Psoas muscle (tissue), 8 donors: ENCODE data around the gene RNF157. TPM values are rescaled to one million over a fixed set of nuclear protein-coding genes. Genes with fewer than 3 reads are reported as not detected.
A peak's percentile ranks its signal among the peaks of the same experiment; 100 is the strongest.

ENCODE experiments used
- ATAC-seq, 4 donors: fragments of 200-7000 bp; cut with Tn5 transposase; one replicate each; pipeline ENCODE4 v1.9.1; 2020; ENCODE audit warnings: moderate library complexity in 3 of 4, mild to moderate bottlenecking in 2 of 4
- DNase-seq, 2 donors: peaks; one replicate each; pipeline ENCODE4 v3.0.0-alpha.2; 2020
- H3K27ac ChIP-seq: fragments of 200-600 bp; one replicate; pipeline ENCODE4 v1.8.0; 2022
- H3K27me3 ChIP-seq, 3 donors: fragments of 200-600 bp in 1 of 3; one replicate each; pipeline versions ENCODE4 v1.6.1 to v1.8.0; 2013 to 2022; ENCODE audit warnings: low read length in 2 of 3, mild to moderate bottlenecking in 2 of 3, moderate library complexity in 1 of 3; ENCODE audit not compliant: insufficient read depth in 3 of 3
- H3K36me3 ChIP-seq, 2 donors: fragments of 200-600 bp in 1 of 2; one replicate each; pipeline versions ENCODE4 v1.6.1 to v1.8.0; 2013 to 2022; ENCODE audit warnings: low read depth in 1 of 2, mild to moderate bottlenecking in 1 of 2, moderate library complexity in 1 of 2; ENCODE audit not compliant: insufficient read depth in 1 of 2
- H3K4me1 ChIP-seq: fragments of 200-600 bp; one replicate; pipeline ENCODE4 v1.8.0; 2022
- H3K4me3 ChIP-seq: fragments of 200-600 bp; one replicate; pipeline ENCODE4 v1.8.0; 2022; ENCODE audit warnings: mild to moderate bottlenecking
- H3K9me3 ChIP-seq: fragments of 200-600 bp; one replicate; pipeline ENCODE4 v1.8.0; 2022
- CTCF ChIP-seq: fragments of 200-600 bp; IDR thresholded peaks from one replicate; pipeline ENCODE4 v1.8.0; 2022; ENCODE audit warnings: antibody characterized with exemption
- WGBS, 3 donors: extraction: QIAGEN DNeasy Blood & Tissue Kit; methylation state at CpG; one replicate each; pipeline versions ENCODE4 v1.1.6 to v1.1.7; 2013; 5-methylcytosine and 5-hydroxymethylcytosine counted together
- intact Hi-C, 2 donors: fragments of 100-400 bp; cut with DNase I; formaldehyde crosslinking; loops; one replicate each; pipeline versions ENCODE4 v1.11.0 to v1.14.2; 2022
- polyA plus RNA-seq, 3 donors: library from polyadenylated mRNA; stranded (reverse); fragments of 200-250 nt; gene quantifications; one replicate each; pipeline ENCODE4 v1.2.3, GENCODE V29; 2013
- total RNA-seq, 4 donors: library from RNA; stranded (reverse); fragmentation: NEBNext Ultra II Directional in 2 of 4; extraction: Animal tissue kit (Norgen Biotek cat#: 25700) in 2 of 4; gene quantifications; one replicate each; pipeline versions ENCODE4 v1.2.1 to v1.2.4, GENCODE V29; 2021 to 2023
- donor health status: healthy with polysubstance abuse.
- donor health status: DM: no; HTN: no; CAD: no; lungs with moderate emphysema.
- donor health status: Bipolar disorder and iron deficiency.
- donor health status: healthy.
- donor health status: DM: yes; HTN: yes; CAD: no.
- donor health status: DM: no; HTN: no; CAD: no.
- donor health status: DM: no; HTN: no; CAD: no.
- donor health status: DM: yes; HTN: yes; CAD: no.

Gene RNF157
- total and polyA plus RNA-seq, 7 donors, result 14.9 to 90.1 (median 69.3) TPM

GRCh38 chr17:76154936-76155845 lies 85.1 kb downstream of the RNF157 start:
- H3K4me3 ChIP-seq, result no peak overlapping the region
- no peaks in the 10 kb centered on the region for H3K9me3 ChIP-seq
- ATAC-seq (peak in 3 of 4 donors; percentile 29 to 71 (median 49)), DNase-seq (peak in 1 of 2 donors; percentile 62)
- 59 to 81% (median 66%) methylated on average over 10 of the region's 10 CpGs for WGBS, 3 donors
- no peaks in the 10 kb centered on the region for H3K27me3 ChIP-seq
- no peak for TF ChIP-seq CTCF
- H3K4me1 ChIP-seq, result peaks cover 6% of the 10 kb centered on the region
- H3K27ac ChIP-seq, result no peak overlapping the region
- intact Hi-C loops, result no loop called here
- H3K36me3 ChIP-seq, result peaks cover 0 to 77% of the 10 kb centered on the region in 2 donors

GRCh38 chr17:76154292-76154691 lies 86.0 kb downstream of the RNF157 start:
- Histone ChIP-seq H3K4me3 (no peak overlapping the region), H3K27ac (no peak overlapping the region), H3K27me3 (no peaks in the 10 kb centered on the region), H3K9me3 (no peaks in the 10 kb centered on the region), H3K4me1 (peaks cover 6% of the 10 kb centered on the region), H3K36me3 (peaks cover 0 to 68% of the 10 kb centered on the region in 2 donors)
- WGBS, 3 donors, result 84 to 91% (median 88%) methylated on average over 3 of the region's 3 CpGs
- DNase-seq, result no peak
- no peak for ATAC-seq
- no peak for TF ChIP-seq CTCF
- intact Hi-C loops, result no loop called here

- WGBS, 3 donors, result 56 to 73% (median 67%) methylated on average over 5 of the region's 5 CpGs
- DNase-seq, result no peak
- TF ChIP-seq CTCF, result peak; percentile 24
- intact Hi-C loops, result no loop called here
- peaks cover 0 to 61% of the 10 kb centered on the region in 2 donors for H3K36me3 ChIP-seq
- no peaks in the 10 kb centered on the region for H3K9me3 ChIP-seq
- H3K27me3 ChIP-seq, result no peaks in the 10 kb centered on the region
- no peak overlapping the region for H3K27ac ChIP-seq
- H3K4me3 ChIP-seq, result no peak overlapping the region
- peak in 1 of 4 donors; percentile 35 for ATAC-seq
- H3K4me1 ChIP-seq, result peaks cover 6% of the 10 kb centered on the region
Observed at GRCh38 chr17:76153640-76154039, 86.7 kb downstream of the RNF157 start.

- Histone ChIP-seq H3K4me3 (no peak overlapping the region), H3K27me3 (no peaks in the 10 kb centered on the region), H3K27ac (no peak overlapping the region), H3K9me3 (no peaks in the 10 kb centered on the region), H3K36me3 (peaks cover 0 to 57% of the 10 kb centered on the region in 2 donors), H3K4me1 (peaks cover 6% of the 10 kb centered on the region)
- TF ChIP-seq CTCF, result no peak
- intact Hi-C loops, result no loop called here
- ATAC-seq (no peak), DNase-seq (no peak)
- WGBS, 3 donors, result 91 to 95% (median 91%) methylated on average over 9 of the region's 9 CpGs
Observed at GRCh38 chr17:76153202-76153601, 87.1 kb downstream of the RNF157 start.
